Frontal cortex (tissue), 4 donors: ENCODE data around the gene ANKRD11. TPM values are rescaled to one million over a fixed set of nuclear protein-coding genes. Genes with fewer than 3 reads are reported as not detected.
"Not testable (repeated sequence)": the region's sequence is repeated elsewhere in the genome, so short reads cannot be mapped to it uniquely, and the experiment has no call there.

ENCODE experiments used
- DNase-seq, 2 donors: peaks; one replicate each; pipeline ENCODE4 v3.0.0; 2012; ENCODE audit warnings: low spot score in 2 of 2
- FAIRE-seq: peaks from 2 replicates; lab custom pipeline; 2012; peaks lifted over from hg19 to GRCh38; lab: Jason Lieb, UNC
- total RNA-seq: library from RNA; depleted of rRNA; stranded (reverse); fragments of >200 nt; gene quantifications from one replicate; pipeline ENCODE4 v1.2.3, GENCODE V29; 2014
- donor health status: control.
- donor health status: control.
- donor health status: control.

ANKRD11 gene
- total RNA-seq, 1 donor from 2014 or later = 27.7 TPM

DNA sequence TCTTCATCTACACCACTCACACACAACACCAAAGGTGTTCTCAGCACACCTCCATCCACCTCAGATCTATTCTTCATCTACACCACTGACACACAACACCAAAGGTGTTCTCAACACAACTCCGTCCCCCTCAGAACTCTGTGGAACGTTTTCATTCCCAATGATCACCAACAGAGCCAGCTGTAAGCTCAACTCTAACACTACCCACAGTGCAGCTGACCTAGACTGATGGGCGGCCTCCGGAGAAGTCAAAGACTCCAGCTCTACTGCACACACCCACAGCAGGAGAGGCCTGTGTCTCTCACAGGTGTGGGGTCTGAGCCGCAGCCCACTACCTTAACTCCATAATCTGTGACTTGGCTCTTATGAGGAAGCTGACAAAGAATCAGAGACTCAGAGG lies 50.7 kb downstream of the ANKRD11 start:
- FAIRE-seq (no peak), DNase-seq (no peak)

DNA sequence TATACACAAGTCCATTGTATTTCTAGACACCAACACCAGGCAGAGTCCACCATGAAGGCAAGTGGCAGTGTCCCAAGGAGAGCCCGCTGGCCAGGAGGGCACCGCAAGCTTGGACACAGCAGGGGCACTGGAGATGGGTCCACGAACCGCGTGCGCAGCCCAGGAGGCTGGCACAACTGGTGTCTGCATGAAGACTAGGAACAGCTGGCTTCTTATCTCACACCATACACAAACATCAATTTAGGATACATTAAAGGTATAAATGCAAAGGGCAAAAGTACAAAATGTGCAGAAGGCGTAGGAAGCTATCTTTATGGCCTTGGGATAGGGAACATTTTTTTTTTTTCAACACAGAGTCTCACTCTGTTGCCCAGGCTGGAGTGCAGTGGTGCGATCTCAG lies 52.4 kb downstream of the ANKRD11 start:
- FAIRE-seq = no peak
- no peak for DNase-seq

DNA sequence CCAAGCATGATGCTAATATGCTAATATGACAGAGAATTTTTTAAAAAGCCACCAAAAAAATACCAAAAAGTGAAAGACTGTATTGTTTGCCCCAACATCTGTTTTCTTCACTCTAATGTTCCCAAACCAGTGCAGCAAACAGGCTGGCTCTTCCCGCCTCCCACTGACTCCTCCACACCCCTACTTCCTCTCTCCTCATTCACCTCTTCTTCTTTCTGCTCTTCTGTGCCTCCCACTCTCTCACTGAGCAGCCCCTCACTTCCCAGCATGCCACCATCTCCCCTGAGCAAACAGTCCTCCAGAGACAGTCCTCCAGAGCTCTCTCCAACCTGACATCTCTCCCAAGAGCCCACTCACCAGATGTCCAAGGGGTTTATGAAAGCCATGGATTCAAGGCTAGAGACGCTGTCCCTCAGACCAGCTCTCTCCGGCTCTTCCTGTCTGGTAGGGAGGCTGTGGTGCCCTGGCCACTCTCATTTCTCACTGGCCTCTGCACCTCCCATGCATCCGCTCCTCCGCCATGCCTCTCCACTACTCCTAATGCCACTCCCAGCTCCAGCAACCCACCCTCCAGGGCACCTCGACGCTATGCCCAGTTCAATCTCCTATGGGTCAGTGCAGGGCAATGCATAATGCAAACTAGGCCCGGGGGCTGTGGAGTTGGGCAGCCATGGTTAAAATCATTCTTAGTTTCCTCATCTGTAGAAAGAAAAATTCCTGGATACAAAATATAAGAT lies 52.9 kb downstream of the ANKRD11 start:
- FAIRE-seq (no peak), DNase-seq (no peak)

DNA sequence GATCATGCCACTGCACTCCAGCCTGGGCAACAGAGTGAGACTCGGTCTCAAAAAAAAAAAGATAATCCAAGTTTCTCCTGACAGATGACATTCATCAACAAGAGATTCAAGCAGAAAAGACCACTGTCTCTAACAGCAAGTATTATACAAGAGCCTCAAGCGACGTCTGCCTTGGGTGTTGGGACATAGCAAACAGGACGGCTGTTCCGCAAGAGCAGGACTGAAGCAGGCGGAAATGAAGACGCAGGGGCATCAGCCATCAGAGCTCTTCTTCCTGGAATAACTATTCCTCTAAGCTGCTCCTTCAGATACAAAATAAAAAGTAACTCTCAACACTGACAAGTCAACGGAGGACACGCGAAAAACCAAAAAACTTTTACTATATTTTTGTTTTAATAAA lies 54.0 kb downstream of the ANKRD11 start:
- FAIRE-seq (no peak), DNase-seq (no peak)

DNA sequence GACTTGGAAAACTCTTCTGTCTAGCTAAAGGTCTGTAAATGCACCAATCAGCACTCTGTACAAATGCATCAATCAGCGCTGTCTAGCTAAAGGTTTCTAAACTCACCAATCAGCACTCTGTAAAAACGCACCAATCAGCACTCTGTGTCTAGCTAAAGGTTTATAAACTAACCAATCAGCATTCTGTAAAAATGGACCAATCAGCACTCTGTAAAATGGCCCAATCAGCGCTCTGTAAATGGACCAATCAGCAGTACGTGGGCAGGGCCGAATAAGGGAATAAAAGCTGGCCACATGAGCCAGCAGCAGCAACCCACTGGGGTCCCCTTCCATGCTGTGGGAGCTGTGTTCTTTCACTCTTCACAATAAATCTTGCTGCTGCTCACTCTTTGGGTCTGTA lies 55.3 kb downstream of the ANKRD11 start:
- not testable (repeated sequence) for DNase-seq, FAIRE-seq

DNA sequence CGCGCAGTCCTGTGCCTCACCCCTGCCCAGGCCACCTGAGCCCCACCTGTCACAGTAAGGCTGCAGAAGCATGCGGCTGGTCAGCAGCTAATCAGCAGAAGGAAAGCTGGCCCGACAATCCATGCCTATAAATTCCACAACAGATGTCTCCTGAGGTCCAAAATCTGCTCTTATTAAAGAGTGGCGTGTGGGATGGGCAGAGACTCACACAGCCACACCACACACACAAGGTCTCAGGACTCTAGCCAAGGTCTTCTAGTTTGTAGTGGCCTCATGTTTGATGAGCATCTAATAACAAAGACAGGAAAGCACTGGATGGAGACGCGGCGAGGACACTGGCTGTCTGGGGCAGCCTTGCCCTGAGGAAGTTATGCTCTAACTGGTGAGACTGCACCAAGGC lies 55.9 kb downstream of the ANKRD11 start:
- no peak for DNase-seq
- no peak for FAIRE-seq

DNA sequence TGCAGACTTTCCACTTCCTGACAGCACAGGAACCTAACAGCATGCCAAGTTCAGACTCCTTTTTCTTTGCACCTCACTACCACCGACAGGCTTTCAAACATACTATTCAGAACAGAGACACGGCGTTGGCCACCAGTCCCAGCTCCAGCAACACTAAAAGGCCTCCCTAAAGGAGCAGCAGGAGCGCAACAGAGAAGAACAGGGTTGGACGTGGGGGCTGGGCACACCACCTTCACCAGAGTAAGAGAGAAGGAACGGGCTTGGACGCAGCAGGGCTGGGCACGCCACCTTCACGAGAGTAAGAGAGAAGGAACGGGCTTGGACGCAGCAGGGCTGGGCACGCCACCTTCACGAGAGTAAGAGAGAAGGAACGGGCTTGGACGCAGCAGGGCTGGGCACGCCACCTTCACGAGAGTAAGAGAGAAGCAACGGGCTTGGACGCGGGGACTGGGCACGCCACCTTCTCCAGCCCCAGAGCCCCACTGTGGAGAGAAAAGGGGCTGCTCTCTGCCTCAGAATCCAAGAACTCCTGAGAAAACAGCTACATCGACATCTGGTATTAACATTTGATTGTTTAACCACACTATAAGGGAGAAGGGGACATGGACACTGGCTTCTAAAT lies 56.9 kb downstream of the ANKRD11 start:
- not testable (repeated sequence) for FAIRE-seq, DNase-seq

DNA sequence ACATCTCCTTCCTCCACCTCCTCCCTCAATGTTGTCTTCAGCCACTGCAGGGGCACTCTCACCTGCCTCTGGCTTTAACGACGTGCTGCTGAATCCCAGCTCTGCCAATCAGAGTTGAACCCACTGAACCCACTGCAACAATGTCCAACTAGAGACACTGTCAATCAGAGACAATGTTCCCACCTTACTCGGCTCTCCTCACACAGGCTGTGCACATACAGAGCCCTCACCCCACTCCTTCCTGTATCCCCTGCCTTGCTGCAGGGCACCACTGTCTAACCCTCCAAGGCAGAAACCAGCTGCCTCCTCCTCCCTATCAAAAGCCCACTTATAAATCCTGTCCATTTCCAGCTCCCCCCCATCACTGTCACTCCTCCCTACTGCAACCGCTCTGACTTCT lies 58.7 kb downstream of the ANKRD11 start:
- no peak for DNase-seq
- no peak for FAIRE-seq

DNA sequence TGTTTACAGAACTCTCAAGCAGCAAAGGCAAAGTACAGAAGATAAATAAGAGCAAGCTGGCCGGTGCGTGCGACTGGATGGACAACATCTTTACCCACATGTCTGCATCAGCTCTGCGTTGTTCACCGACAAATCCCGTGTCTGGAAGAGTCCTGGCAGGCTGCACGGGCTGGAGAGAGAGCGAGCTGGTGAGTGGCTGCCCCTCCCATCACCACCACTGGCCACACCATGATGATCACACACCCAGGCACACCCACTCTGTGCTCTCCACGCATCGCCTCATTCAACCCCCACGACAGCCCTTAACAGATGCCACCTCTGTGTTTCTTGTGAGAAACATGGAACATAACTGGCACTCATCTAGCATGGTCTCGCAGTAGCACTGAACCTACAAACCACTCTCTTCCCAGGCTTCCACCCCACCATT lies 59.2 kb downstream of the ANKRD11 start:
- FAIRE-seq = no peak
- DNase-seq = peak in 1 of 2 donors; percentile 56

DNA sequence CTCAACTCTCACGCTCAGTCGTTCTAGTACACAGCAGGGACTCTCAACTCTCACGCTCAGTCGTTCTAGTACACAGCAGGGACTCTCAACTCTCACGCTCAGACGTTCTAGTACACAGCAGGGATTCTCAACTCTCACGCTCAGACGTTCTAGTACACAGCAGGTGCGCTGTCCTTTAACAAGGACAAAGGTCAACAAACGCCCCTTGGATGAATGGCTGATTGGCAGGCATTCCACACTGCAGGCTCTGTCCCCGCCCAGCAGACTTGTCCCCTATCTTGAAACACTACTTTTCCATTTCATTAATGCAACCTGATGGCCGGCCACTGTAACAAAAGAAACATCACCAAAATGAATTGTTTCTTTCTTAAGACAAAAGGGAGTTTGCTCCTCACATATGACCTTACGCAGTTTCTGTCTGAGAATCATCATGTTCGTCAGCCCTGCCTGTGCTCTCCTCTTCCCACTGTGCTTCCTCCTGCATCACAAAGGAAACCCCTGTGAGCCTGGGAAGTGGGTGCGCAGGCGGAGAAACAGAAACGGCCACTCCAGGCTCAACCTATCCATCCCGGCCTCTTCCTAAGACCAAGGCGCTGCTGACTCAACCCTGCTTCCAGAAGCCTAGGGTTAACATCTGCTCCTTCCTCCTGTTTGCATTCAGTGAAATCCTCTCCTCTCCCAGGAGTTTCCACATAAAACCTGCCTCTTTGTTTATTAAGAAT lies 59.8 kb downstream of the ANKRD11 start:
- DNase-seq (no peak), FAIRE-seq (no peak)

DNA sequence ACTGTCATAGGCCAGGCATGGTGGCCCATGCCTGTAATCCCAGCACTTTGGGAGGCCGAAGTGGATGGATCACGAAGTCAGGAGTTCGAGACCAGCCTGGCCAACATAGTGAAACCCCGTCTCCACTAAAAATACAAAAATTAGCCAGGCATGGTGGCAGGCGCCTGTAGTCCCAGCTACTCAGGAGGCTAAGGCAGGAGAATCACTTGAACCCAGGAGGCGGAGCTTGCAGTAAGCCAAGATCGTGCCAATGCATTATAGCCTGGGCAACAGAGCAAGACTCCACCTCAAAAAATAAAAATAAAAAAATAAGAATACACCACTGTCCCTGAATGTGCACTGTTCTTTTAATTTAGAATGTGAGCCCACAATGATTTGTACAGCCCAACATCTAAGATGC lies 61.8 kb downstream of the ANKRD11 start:
- not testable (repeated sequence) for DNase-seq, FAIRE-seq

DNA sequence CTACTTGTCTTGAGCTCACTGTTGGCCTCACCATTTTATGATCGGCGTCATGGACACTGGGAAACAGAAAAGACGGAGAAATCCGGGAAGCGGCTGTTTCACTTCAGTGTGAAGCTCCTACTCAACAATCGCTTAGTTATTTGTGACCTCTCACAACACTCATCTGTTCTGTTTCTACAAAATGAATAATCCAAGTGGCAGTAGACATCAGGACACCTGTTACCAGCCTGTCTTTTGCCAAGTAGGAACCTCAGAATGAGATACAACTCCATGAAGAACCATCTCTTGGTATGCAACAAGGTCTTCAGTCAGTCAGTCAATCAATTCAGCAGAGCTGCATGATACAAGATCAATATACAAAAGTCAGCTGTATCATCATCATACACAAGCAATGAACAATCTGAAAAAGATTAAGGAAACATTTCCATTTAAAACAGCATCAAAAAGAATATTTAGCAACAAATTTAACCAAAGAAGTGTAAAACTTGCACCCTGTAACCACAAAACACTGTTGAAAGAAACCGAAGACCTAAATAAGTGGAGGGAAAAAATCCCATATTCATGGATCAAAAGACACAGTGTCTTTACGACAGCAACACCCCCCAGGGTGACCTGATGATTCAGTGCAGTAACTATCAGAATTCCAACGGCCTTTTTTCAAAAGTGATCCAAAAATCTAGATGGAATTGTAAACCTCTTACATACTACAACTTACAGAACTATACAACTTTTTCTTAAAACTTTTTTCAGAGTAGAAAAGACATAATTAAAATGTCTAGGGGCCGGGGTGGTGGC lies 63.4 kb downstream of the ANKRD11 start:
- FAIRE-seq (no peak), DNase-seq (no peak)

DNA sequence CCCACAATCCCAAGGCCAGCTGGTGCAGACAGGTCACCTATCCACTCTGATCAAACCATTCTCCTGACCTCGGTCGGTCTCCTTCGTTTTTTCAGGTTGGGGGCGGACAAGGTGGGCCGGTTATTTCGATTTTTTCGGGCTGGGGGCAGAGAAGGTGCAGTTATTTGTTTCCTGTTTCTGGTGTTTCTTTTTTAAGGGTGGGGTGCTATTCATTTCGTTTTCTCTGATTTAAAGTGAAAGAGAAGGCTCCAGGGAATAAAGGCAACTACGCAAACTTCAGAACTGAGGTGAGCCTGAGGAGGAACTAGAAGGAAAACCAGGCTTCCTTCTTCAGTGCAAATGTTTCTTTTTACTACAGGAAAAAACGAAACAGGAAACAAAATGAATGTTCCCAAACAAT lies 64.8 kb downstream of the ANKRD11 start:
- no peak for DNase-seq
- no peak for FAIRE-seq

DNA sequence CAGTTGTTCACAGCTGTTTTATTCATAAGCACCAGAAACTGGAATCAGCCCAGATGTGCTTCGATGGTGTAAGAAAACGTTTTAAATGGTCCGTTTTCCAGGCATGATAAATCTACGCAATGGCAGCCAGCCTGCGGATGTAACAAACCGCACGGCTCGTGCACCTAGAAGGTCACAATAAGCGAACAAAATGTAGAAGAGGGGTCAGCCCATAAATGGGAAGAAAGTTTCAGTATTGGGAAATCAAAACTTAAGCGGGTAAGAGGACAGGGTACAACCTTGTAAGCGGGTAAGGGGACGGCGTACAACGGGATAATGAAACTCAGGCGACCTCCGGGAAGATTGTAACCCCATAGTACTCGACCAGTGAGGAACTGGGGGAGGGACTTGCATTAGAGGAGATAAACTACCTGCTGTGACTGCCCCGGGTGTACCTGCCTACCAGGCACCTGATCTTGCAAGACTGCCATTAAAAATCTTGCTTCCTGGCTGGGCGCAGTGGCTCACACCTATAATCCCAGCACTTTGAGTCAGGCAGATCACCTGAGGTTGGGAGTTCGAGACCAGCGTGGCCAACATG lies 66.6 kb downstream of the ANKRD11 start:
- no peak for FAIRE-seq
- no peak for DNase-seq

DNA sequence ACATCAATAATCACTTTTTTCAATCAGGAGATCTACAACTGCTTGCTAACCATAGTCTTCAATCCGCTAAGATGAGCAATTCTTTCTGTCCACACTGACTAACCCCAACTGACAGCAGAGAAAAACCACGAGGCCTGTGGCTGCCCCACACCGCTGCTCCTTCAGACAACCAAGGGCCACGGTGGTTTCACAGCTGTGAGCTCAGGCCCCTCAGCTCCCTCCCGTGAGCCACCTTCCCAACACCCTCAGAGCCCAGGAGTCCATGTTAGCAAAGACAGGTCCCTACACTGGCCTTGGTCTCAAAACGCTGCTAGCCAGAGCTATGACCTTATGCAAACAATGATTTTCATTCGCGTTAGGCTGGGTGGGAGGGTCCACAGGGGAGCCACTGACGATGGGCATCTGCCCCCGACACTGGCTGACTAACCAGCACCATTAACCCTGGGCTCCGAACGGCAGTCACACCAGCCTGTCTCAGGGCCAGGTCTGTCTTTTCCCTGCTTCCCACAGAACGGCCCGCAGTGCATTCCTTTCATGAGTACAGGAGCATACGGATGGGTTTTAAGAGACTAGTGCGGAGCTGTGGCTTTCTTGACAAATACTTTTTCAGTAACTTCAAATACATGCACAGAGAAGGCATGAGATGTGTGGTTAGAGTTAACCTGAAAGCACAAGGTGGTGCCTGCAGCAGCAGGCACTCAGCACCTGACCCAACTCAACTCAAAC lies 67.3 kb downstream of the ANKRD11 start:
- DNase-seq (no peak), FAIRE-seq (no peak)

DNA sequence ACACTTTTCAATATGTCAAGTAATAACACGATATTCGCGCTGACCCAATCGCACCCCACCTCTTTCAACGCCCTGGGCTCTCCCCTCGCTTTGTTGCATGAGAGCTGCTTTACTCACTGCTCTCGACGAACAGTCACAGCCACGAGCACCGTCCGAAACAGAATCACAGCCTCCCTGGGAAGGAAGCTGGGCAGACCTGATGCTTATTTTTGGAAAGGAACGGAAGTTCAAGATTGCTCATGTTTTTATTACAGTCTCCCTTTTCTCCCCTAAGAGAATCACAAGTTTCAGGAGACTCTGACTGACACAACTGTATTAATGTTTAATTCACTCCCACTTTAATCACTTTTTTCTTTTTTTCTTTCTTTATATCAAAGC lies 67.8 kb downstream of the ANKRD11 start:
- DNase-seq (no peak), FAIRE-seq (no peak)

DNA sequence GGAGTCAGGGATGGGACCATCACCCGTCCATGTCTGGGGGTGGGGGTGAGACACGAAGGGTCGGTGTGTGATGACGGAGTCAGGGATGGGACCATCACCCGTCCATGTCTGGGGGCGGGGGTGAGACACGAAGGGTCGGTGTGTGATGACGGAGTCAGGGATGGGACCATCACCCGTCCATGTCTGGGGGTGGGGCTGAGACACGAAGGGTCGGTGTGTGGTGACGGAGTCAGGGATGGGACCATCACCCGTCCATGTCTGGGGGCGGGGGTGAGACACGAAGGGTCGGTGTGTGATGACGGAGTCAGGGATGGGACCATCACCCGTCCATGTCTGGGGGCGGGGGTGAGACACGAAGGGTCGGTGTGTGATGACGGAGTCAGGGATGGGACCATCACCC lies 69.1 kb downstream of the ANKRD11 start:
- DNase-seq, FAIRE-seq: not testable (repeated sequence)

DNA sequence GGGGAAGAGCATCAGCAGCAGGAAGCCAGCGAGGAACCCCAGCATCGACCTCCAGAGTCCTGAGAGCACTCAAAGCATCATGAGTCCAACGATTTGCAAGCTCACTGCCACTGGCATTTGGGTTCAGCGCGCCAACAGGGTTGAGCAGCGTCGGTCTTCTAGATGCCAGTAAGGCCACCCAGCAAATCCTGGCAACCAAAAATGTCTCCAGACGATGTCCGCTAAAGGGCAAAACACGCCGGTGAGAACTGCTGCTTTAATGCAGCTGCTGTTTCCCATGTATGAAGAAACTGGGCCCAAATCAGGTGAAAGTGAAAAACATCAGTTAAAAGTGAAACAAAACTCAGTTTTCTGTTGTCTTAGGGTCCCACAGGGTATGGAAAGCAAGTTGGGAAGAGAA lies 70.2 kb downstream of the ANKRD11 start:
- DNase-seq (no peak), FAIRE-seq (no peak)

DNA sequence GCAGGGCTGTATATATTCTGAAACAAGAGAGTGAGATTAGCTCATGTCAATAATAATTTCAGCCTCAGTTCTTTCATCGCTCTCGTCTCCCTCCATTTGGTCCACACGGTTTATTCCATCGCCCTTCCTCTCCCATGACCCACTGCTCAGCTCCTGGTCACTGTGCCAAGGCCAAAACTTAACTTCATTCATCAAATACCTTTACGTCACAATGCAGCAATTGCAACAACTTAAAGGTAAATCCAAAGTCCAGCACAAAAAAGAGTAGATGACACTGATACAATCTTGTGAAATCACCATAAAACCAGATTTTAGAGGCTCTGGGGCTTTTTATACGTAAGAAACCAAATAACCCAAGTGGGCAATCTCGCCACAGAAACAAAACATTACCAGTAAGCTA lies 72.0 kb downstream of the ANKRD11 start:
- FAIRE-seq (no peak), DNase-seq (no peak)
